H1 (cell line): Measurements from ENCODE around the gene SMYD3. TPM values are rescaled to one million over a fixed set of nuclear protein-coding genes. Genes with fewer than 3 reads are reported as not detected.

ENCODE experiments used
- CTCF ChIA-PET: fragments of 300-600 bp; sonication (Branson Sonifier 250); formaldehyde crosslinking; loops from one replicate; lab custom pipeline; 2021; ENCODE audit not compliant: partially characterized antibody; lab: Charles Lee
- POLR2A ChIA-PET: fragments of 300-600 bp; sonication (Branson Sonifier 250); formaldehyde crosslinking; loops from one replicate; lab custom pipeline; 2021; ENCODE audit warnings: inconsistent platforms; ENCODE audit not compliant: partially characterized antibody; lab: Charles Lee
- DNase-seq, 2 experiments: peaks; one replicate each; pipeline versions ENCODE4 v3.0.0 to v3.0.0-alpha.2; 2010 to 2022; ENCODE audit warnings: low spot score in 2 of 2, low read depth in 1 of 2, mixed read lengths in 1 of 2
- FAIRE-seq: peaks from 2 replicates; lab custom pipeline; 2011; peaks lifted over from hg19 to GRCh38; lab: Jason Lieb, UNC
- H2AFZ ChIP-seq: 2 replicates; pipeline ENCODE4 v1.8.1; 2012; ENCODE audit warnings: low read length, inconsistent platforms
- H2AK5ac ChIP-seq: 2 replicates; pipeline ENCODE4 v1.6.1; 2013; ENCODE audit warnings: low read depth, low read length
- H2BK120ac ChIP-seq: replicated peaks from 2 replicates; pipeline ENCODE3; 2013; ENCODE audit warnings: low read depth, low read length, inconsistent platforms
- H2BK12ac ChIP-seq: 2 replicates; pipeline ENCODE4 v1.6.1; 2013; ENCODE audit warnings: low read depth, low read length
- H2BK15ac ChIP-seq: 2 replicates; pipeline ENCODE4 v1.6.1; 2013; ENCODE audit warnings: low read length
- H2BK20ac ChIP-seq: 2 replicates; pipeline ENCODE4 v1.6.1; 2013; ENCODE audit warnings: low read length
- H2BK5ac ChIP-seq: 2 replicates; pipeline ENCODE4 v1.6.1; 2013; ENCODE audit warnings: low read depth, low read length
- H3K14ac ChIP-seq: 2 replicates; pipeline ENCODE4 v1.6.1; 2013; ENCODE audit warnings: inconsistent platforms; ENCODE audit not compliant: insufficient read length
- H3K18ac ChIP-seq: 2 replicates; pipeline ENCODE4 v1.6.1; 2013; ENCODE audit warnings: low read length; ENCODE audit errors: extremely low read depth
- H3K23ac ChIP-seq: 2 replicates; pipeline ENCODE4 v1.6.1; 2013; ENCODE audit warnings: inconsistent platforms; ENCODE audit not compliant: insufficient read length
- H3K23me2 ChIP-seq: 2 replicates; pipeline ENCODE4 v1.6.1; 2013; ENCODE audit warnings: low read depth, low read length
- H3K27ac ChIP-seq: 2 replicates; pipeline ENCODE4 v1.6.1; 2011; ENCODE audit warnings: low read depth, low read length, inconsistent platforms
- H3K27me3 ChIP-seq, 4 experiments: replicated peaks in 1 of 4; 1 replicate in 1 of 4; 2 replicates in 3 of 4; pipeline versions ENCODE4 v1.6.1 to v1.8.1; 2011 to 2013; ENCODE audit warnings: low read length in 3 of 4, mild to moderate bottlenecking in 3 of 4, inconsistent platforms in 2 of 4, mixed read lengths in 2 of 4, moderate library complexity in 1 of 4; ENCODE audit not compliant: control insufficient read depth in 3 of 4, insufficient read depth in 3 of 4; ENCODE audit errors: extremely low read depth in 1 of 4
- H3K36me3 ChIP-seq, 4 experiments: 2 replicates each; pipeline versions ENCODE4 v1.6.1 to v1.8.1; 2011 to 2013; ENCODE audit warnings: mild to moderate bottlenecking in 4 of 4, low read length in 3 of 4, moderate library complexity in 2 of 4, control low read depth in 1 of 4, inconsistent platforms in 1 of 4; ENCODE audit not compliant: insufficient read depth in 4 of 4, control insufficient read depth in 2 of 4
- H3K4ac ChIP-seq: replicated peaks from 2 replicates; pipeline ENCODE3; 2013; ENCODE audit warnings: low read length, low read depth, mixed read lengths, inconsistent platforms; ENCODE audit not compliant: insufficient read length
- H3K4me1 ChIP-seq, 4 experiments: replicated peaks in 1 of 4; 1 replicate in 1 of 4; 2 replicates in 3 of 4; pipeline versions ENCODE4 v1.6.1 to v1.8.1; 2011 to 2013; ENCODE audit warnings: low read length in 3 of 4, inconsistent platforms in 2 of 4, mixed read lengths in 1 of 4; ENCODE audit not compliant: insufficient read depth in 4 of 4, control insufficient read depth in 3 of 4
- H3K4me2 ChIP-seq, 2 experiments: 2 replicates each; pipeline versions ENCODE4 v1.6.1 to v1.8.1; 2011 to 2013; ENCODE audit warnings: low read depth in 2 of 2, low read length in 2 of 2, control low read depth in 1 of 2, inconsistent platforms in 1 of 2, mild to moderate bottlenecking in 1 of 2; ENCODE audit not compliant: insufficient read depth in 1 of 2
- H3K4me3 ChIP-seq, 4 experiments: fragments of 200-600, 300-600 bp in 1 of 4; sonication (generic), shearing (Covaris generic), sonication (Bioruptor Twin) in 1 of 4; 2 replicates each; pipeline versions ENCODE4 v1.5.1 to v1.8.1; 2011 to 2016; ENCODE audit warnings: low read length in 4 of 4, low read depth in 3 of 4, control low read depth in 2 of 4, inconsistent platforms in 2 of 4, mild to moderate bottlenecking in 2 of 4, mixed read lengths in 1 of 4, moderate library complexity in 1 of 4; ENCODE audit not compliant: insufficient read depth in 2 of 4; ENCODE audit errors: extremely low read depth in 1 of 4
- H3K56ac ChIP-seq: replicated peaks from 2 replicates; pipeline ENCODE3; 2013; ENCODE audit warnings: low read depth, mild to moderate bottlenecking, mixed read lengths, low read length, inconsistent platforms; ENCODE audit not compliant: insufficient read length
- H3K79me1 ChIP-seq: 2 replicates; pipeline ENCODE4 v1.6.1; 2013; ENCODE audit warnings: low read depth, low read length, control low read depth
- H3K79me2 ChIP-seq, 2 experiments: 2 replicates each; pipeline versions ENCODE4 v1.6.1 to v1.8.1; 2012 to 2013; ENCODE audit warnings: low read length in 2 of 2, mild to moderate bottlenecking in 2 of 2, inconsistent platforms in 1 of 2; ENCODE audit not compliant: insufficient read depth in 2 of 2, control insufficient read depth in 1 of 2
- H3K9ac ChIP-seq, 4 experiments: replicated peaks in 1 of 4; 1 replicate in 1 of 4; 2 replicates in 3 of 4; pipeline versions ENCODE4 v1.6.1 to v1.8.1; 2011 to 2013; ENCODE audit warnings: low read depth in 3 of 4, low read length in 3 of 4, control low read depth in 2 of 4, mild to moderate bottlenecking in 2 of 4, moderate library complexity in 2 of 4, inconsistent platforms in 1 of 4; ENCODE audit errors: extremely low read depth in 1 of 4
- H3K9me3 ChIP-seq, 2 experiments: 2 replicates each; pipeline versions ENCODE4 v1.6.1 to v1.8.1; 2012 to 2013; ENCODE audit warnings: mild to moderate bottlenecking in 2 of 2, moderate library complexity in 2 of 2, control low read depth in 1 of 2, inconsistent platforms in 1 of 2, low read depth in 1 of 2, low read length in 1 of 2, mixed read lengths in 1 of 2; ENCODE audit not compliant: insufficient read depth in 2 of 2
- H4K20me1 ChIP-seq, 2 experiments: replicated peaks in 1 of 2; 2 replicates each; pipeline versions ENCODE3 to v1.8.1; 2011 to 2013; ENCODE audit warnings: inconsistent platforms in 2 of 2, low read length in 2 of 2, mild to moderate bottlenecking in 1 of 2; ENCODE audit not compliant: insufficient read depth in 2 of 2, control insufficient read depth in 1 of 2
- H4K5ac ChIP-seq: 2 replicates; pipeline ENCODE4 v1.6.1; 2013; ENCODE audit warnings: low read length, low read depth, mixed read lengths, inconsistent platforms; ENCODE audit not compliant: insufficient read length
- H4K8ac ChIP-seq: 2 replicates; pipeline ENCODE4 v1.8.0; 2013; ENCODE audit warnings: mild to moderate bottlenecking, moderate library complexity, low read length, inconsistent platforms; ENCODE audit not compliant: insufficient read depth; ENCODE audit errors: extremely low read depth
- H4K91ac ChIP-seq: replicated peaks from 2 replicates; pipeline ENCODE3; 2013; ENCODE audit warnings: low read length, mixed read lengths, inconsistent platforms; ENCODE audit not compliant: insufficient read length
- BRCA1 ChIP-seq: IDR thresholded peaks from 2 replicates; pipeline ENCODE4 v1.6.1; 2012; ENCODE audit warnings: low read depth, low read length, improper control_type of control experiment
- EZH2 ChIP-seq: fragments of 200-600 bp; sonication (generic); IDR thresholded peaks from 2 replicates; pipeline ENCODE4 v1.7.1; 2012; ENCODE audit warnings: low read depth, mild to moderate bottlenecking, moderate library complexity, low read length, inconsistent platforms; ENCODE audit not compliant: severe bottlenecking
- FOSL1 ChIP-seq: IDR thresholded peaks from 2 replicates; pipeline ENCODE4 v1.6.1; 2011; ENCODE audit warnings: mild to moderate bottlenecking, low read depth, low read length, moderate library complexity; ENCODE audit not compliant: insufficient read depth
- NANOG ChIP-seq: IDR thresholded peaks from 2 replicates; pipeline ENCODE4 v1.6.1; 2011; ENCODE audit warnings: low read length, low read depth, mild to moderate bottlenecking, inconsistent platforms; ENCODE audit not compliant: insufficient read depth, poor library complexity, severe bottlenecking
- RNF2 ChIP-seq: fragments of 200-900, 300-1000 bp; sonication (generic); IDR thresholded peaks from 2 replicates; pipeline ENCODE4 v1.7.1; 2016; ENCODE audit warnings: borderline replicate concordance, low read depth, mild to moderate bottlenecking, antibody characterized with exemption, low read length; ENCODE audit not compliant: poor library complexity, severe bottlenecking; ENCODE audit errors: missing control alignments
- SIX5 ChIP-seq: IDR thresholded peaks from 2 replicates; pipeline ENCODE4 v1.6.1; 2011; ENCODE audit warnings: mild to moderate bottlenecking, low read depth, low read length
- WGBS, 2 experiments: shearing (Covaris generic) in 1 of 2; methylation state at CpG; one replicate each; pipeline versions ENCODE4 v1.1.6 to v1.1.7; 2013 to 2015; ENCODE audit warnings: low lambda C conversion rate in 2 of 2, mixed read lengths in 2 of 2, inconsistent platforms in 1 of 2, low coverage in 1 of 2, missing lambda C conversion rate in 1 of 2; ENCODE audit not compliant: insufficient replicate concordance in 2 of 2, insufficient coverage in 1 of 2, insufficient read length in 1 of 2; ENCODE audit errors: extremely low coverage in 1 of 2, missing lambda C conversion rate in 1 of 2; 5-methylcytosine and 5-hydroxymethylcytosine counted together
- polyA plus RNA-seq, 7 experiments: library from polyadenylated mRNA; depleted of rRNA in 3 of 7; stranded (reverse) in 5 of 7; unstranded in 2 of 7; fragments of >200 nt in 5 of 7; fragments of 200-250 nt in 2 of 7; gene quantifications; 1 replicate in 5 of 7; 2 replicates in 1 of 7; 4 replicates in 1 of 7; pipeline versions ENCODE4 v1.2.1 to v1.2.3, GENCODE V29; 2011 to 2013; ENCODE audit warnings: missing spikeins in 2 of 7, mixed read lengths in 2 of 7
- total RNA-seq: library from RNA; stranded (reverse); fragmentation: NEBNext Ultra II Directional; extraction: Animal tissue kit (Norgen Biotek cat#: 25700); gene quantifications from 2 replicates; pipeline ENCODE4 v1.2.1, GENCODE V29; 2021

Gene SMYD3
- total and polyA plus RNA-seq, 2 of the 8 experiments (the other 6 are each of a cell fraction or from before 2014, with no cell fraction given), result 17.3 to 25.4 TPM

DNA sequence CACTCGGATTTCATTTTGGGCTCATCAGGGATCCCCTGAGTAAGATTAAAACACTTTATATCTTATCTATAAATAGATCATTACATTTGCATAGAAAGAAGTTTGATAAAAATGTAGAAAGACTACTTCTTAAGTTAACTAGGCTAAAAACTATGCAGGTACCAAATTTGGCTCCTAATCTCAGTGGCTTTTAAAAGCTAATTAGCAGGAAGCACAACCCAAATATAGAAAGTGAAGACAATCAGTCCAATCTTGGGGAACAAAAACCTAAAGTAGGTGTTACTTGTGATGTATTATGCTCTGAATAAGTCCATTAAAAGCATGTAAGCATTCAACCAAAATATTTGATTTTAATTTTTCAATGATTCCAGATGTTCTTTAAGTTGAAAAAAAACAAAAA, 35.4 kb downstream of the SMYD3 start:
- Histone ChIP-seq H2BK20ac (no peak overlapping the region), H3K27ac (no peak overlapping the region), H3K79me2 (no peaks in the 10 kb centered on the region), H3K9me3 (no peaks in the 10 kb centered on the region), H3K79me1 (peaks cover 4% of the 10 kb centered on the region), H3K56ac (no peak overlapping the region), H2BK12ac (no peak overlapping the region), H3K9ac (no peak overlapping the region), H3K4ac (no peak overlapping the region), H3K27me3 (no peaks in the 10 kb centered on the region), H3K23me2 (no peaks in the 10 kb centered on the region; the same call in 1 of the 2 replicates), H3K4me2 (no peak overlapping the region), H2BK120ac (no peak overlapping the region), H2AFZ (no peak overlapping the region), H3K18ac (no peak overlapping the region), H4K8ac (no peak overlapping the region), H4K5ac (no peak overlapping the region), H2BK15ac (no peak overlapping the region), H3K36me3 (no peaks in the 10 kb centered on the region), H3K14ac (no peak overlapping the region), H3K4me1 (no peaks in the 10 kb centered on the region), H2AK5ac (no peak overlapping the region), H4K91ac (no peak overlapping the region), H2BK5ac (no peak overlapping the region), H3K4me3 (no peak overlapping the region), H4K20me1 (no peaks in the 10 kb centered on the region), H3K23ac (no peak overlapping the region)
- FAIRE-seq (no peak), DNase-seq (no peak)
- ChIA-PET CTCF (no interaction called here), POLR2A (no interaction called here)
- WGBS, 2 experiments, result 92% methylated on average over 1 of the region's 1 CpG; no CpG with 5 or more reads in 1 of the 2 experiments
- TF ChIP-seq FOSL1 (no peak), EZH2 (no peak), SIX5 (no peak), BRCA1 (no peak), RNF2 (no peak), NANOG (no peak)
